Stomach (tissue), 4 donors: ENCODE measurements around the gene C11orf71.

Experiments used
- POLR2A ChIP-seq, 4 donors: fragments of 450-650 bp; IDR thresholded peaks; one replicate each; pipeline ENCODE4 v1.6.1; 2016; ENCODE audit warnings: antibody characterized with exemption in 4 of 4, control low read depth in 2 of 4, mild to moderate bottlenecking in 1 of 4, moderate library complexity in 1 of 4
- POLR2AphosphoS5 ChIP-seq, 3 donors: sonication (generic); formaldehyde crosslinking; IDR thresholded peaks; one replicate each; pipeline ENCODE4 v1.6.1; 2016; ENCODE audit warnings: antibody characterized with exemption in 3 of 3
- TF ChIP-seq, protein P1 (sequence below), 7 experiments: fragments of 450-650 bp in 4 of 7; fragments of 200-600 bp in 3 of 7; sonication (generic) in 3 of 7; IDR thresholded peaks; one replicate each; pipeline ENCODE4 v1.5.1; 2016 to 2019; ENCODE audit warnings: antibody characterized with exemption in 7 of 7, control low read depth in 2 of 7, mild to moderate bottlenecking in 1 of 7

- TF ChIP-seq, protein P1, sequence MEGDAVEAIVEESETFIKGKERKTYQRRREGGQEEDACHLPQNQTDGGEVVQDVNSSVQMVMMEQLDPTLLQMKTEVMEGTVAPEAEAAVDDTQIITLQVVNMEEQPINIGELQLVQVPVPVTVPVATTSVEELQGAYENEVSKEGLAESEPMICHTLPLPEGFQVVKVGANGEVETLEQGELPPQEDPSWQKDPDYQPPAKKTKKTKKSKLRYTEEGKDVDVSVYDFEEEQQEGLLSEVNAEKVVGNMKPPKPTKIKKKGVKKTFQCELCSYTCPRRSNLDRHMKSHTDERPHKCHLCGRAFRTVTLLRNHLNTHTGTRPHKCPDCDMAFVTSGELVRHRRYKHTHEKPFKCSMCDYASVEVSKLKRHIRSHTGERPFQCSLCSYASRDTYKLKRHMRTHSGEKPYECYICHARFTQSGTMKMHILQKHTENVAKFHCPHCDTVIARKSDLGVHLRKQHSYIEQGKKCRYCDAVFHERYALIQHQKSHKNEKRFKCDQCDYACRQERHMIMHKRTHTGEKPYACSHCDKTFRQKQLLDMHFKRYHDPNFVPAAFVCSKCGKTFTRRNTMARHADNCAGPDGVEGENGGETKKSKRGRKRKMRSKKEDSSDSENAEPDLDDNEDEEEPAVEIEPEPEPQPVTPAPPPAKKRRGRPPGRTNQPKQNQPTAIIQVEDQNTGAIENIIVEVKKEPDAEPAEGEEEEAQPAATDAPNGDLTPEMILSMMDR (IDR thresholded peaks at IDR 0.05) = no peak
- TF ChIP-seq POLR2AphosphoS5 (IDR thresholded peaks at IDR 0.05) (no peak), POLR2A (IDR thresholded peaks at IDR 0.05) (no peak)
Measured at GRCh38 chr11:114447892-114448291, 47.6 kb upstream of the C11orf71 start.
